Cardiac muscle cell (in vitro differentiated cells and primary cell): Measurements from ENCODE around the gene CADPS2. TPM values are rescaled to one million over a fixed set of nuclear protein-coding genes. Genes with fewer than 3 reads are reported as not detected.

Experiments
- DNase-seq, 2 donors: peaks; one replicate each; pipeline versions ENCODE4 v3.0.0 to v3.0.0-alpha.2; 2010 to 2017; ENCODE audit warnings: low read depth in 1 of 2, low spot score in 1 of 2
- H3K27ac ChIP-seq: fragments of 200-600 bp; sonication (generic); 2 replicates; pipeline ENCODE4 v1.5.1; 2016
- H3K27me3 ChIP-seq: fragments of 200-600 bp; sonication (generic); 2 replicates; pipeline ENCODE4 v1.6.0; 2016; ENCODE audit warnings: control low read depth
- H3K36me3 ChIP-seq: fragments of 200-600 bp; sonication (generic); 2 replicates; pipeline ENCODE4 v1.5.1; 2016; ENCODE audit warnings: control low read depth
- H3K4me1 ChIP-seq: fragments of 200-600 bp; sonication (generic); 2 replicates; pipeline ENCODE4 v1.8.1; 2017; ENCODE audit warnings: low read depth, mild to moderate bottlenecking, mixed run types
- H3K4me3 ChIP-seq: fragments of 200-600 bp; sonication (generic); 2 replicates; pipeline ENCODE4 v1.5.1; 2016; ENCODE audit warnings: mild to moderate bottlenecking
- H3K9me3 ChIP-seq: fragments of 200-600 bp; sonication (generic); 2 replicates; pipeline ENCODE4 v1.5.1; 2017; ENCODE audit warnings: low read depth, mild to moderate bottlenecking, control low read depth
- CTCF ChIP-seq: IDR thresholded peaks from 2 replicates; pipeline ENCODE4 v1.5.1; 2012; ENCODE audit warnings: low read depth, mild to moderate bottlenecking, low read length
- polyA plus RNA-seq: library from polyadenylated mRNA; unstranded; fragments of >200 nt; fragmentation: Nextera tagmentation; extraction: Ambion mirVana; gene quantifications from 2 replicates; pipeline ENCODE4 v1.2.1, GENCODE V29; 2016
- total RNA-seq: library from RNA; depleted of rRNA; stranded (reverse); fragments of >200 nt; gene quantifications from 2 replicates; pipeline ENCODE4 v1.2.3, GENCODE V29; 2016

The CADPS2 gene
- total and polyA plus RNA-seq, 2 experiments from 2014 or later: 15.0 to 17.2 TPM

- no peaks in the 10 kb centered on the region for H3K9me3 ChIP-seq
- H3K4me1 ChIP-seq: no peaks in the 10 kb centered on the region
- no peaks in the 10 kb centered on the region for H3K27me3 ChIP-seq
- TF ChIP-seq CTCF: no peak
- no peak overlapping the region for H3K27ac ChIP-seq
- no peak for DNase-seq
- H3K4me3 ChIP-seq: no peak overlapping the region
- H3K36me3 ChIP-seq: no peaks in the 10 kb centered on the region
Observed at GRCh38 chr7:122692769-122693309, 193.4 kb downstream of the CADPS2 start.

- Histone ChIP-seq H3K27me3 (no peaks in the 10 kb centered on the region), H3K36me3 (no peaks in the 10 kb centered on the region), H3K4me1 (no peaks in the 10 kb centered on the region), H3K4me3 (no peak overlapping the region), H3K9me3 (no peaks in the 10 kb centered on the region), H3K27ac (no peak overlapping the region)
- TF ChIP-seq CTCF: no peak
- no peak for DNase-seq
Observed at GRCh38 chr7:122691569-122692235, 194.6 kb downstream of the CADPS2 start.

- no peak for TF ChIP-seq CTCF
- DNase-seq: no peak
- H3K36me3 ChIP-seq: no peaks in the 10 kb centered on the region
- H3K4me1 ChIP-seq: no peaks in the 10 kb centered on the region
- H3K27me3 ChIP-seq: no peaks in the 10 kb centered on the region
- H3K4me3 ChIP-seq: no peak overlapping the region
- H3K27ac ChIP-seq: no peak overlapping the region
- H3K9me3 ChIP-seq: no peaks in the 10 kb centered on the region
Observed at GRCh38 chr7:122689346-122690109, 196.7 kb downstream of the CADPS2 start.

- no peak overlapping the region for H3K4me3 ChIP-seq
- no peaks in the 10 kb centered on the region for H3K9me3 ChIP-seq
- H3K36me3 ChIP-seq: no peaks in the 10 kb centered on the region
- no peaks in the 10 kb centered on the region for H3K27me3 ChIP-seq
- no peak for DNase-seq
- H3K4me1 ChIP-seq: no peaks in the 10 kb centered on the region
- no peak overlapping the region for H3K27ac ChIP-seq
- no peak for TF ChIP-seq CTCF
Observed at GRCh38 chr7:122688400-122688998, 197.8 kb downstream of the CADPS2 start.

GRCh38 chr7:122686360-122686878 lies 199.8 kb downstream of the CADPS2 start:
- H3K36me3 ChIP-seq: no peaks in the 10 kb centered on the region
- H3K4me3 ChIP-seq: no peak overlapping the region
- no peaks in the 10 kb centered on the region for H3K4me1 ChIP-seq
- DNase-seq: no peak
- H3K27me3 ChIP-seq: no peaks in the 10 kb centered on the region
- H3K27ac ChIP-seq: no peak overlapping the region
- no peaks in the 10 kb centered on the region for H3K9me3 ChIP-seq
- TF ChIP-seq CTCF: no peak
